HepG2 (cell line): ENCODE measurements around the gene DNMT1. TPM values are rescaled to one million over a fixed set of nuclear protein-coding genes. Genes with fewer than 3 reads are reported as not detected.

ENCODE experiments used
- AHDC1 ChIP-seq: sonication (generic); formaldehyde crosslinking; IDR thresholded peaks from 2 replicates; pipeline ENCODE4 v1.5.1; 2020; ENCODE audit warnings: mild to moderate bottlenecking, missing genetic modification reagents, borderline replicate concordance
- HOMEZ ChIP-seq: IDR thresholded peaks from 2 replicates; pipeline ENCODE4 v1.6.1; 2016; ENCODE audit warnings: low read depth
- NFE2 ChIP-seq: sonication (generic); formaldehyde crosslinking; IDR thresholded peaks from 2 replicates; pipeline ENCODE4 v1.4.0; 2020; ENCODE audit warnings: missing genetic modification reagents
- PAXIP1 ChIP-seq: sonication (generic); formaldehyde crosslinking; conservative IDR thresholded peaks from 2 replicates; pipeline ENCODE4 v1.4.0; 2020; ENCODE audit warnings: mild to moderate bottlenecking, missing genetic modification reagents, moderate library complexity
- polyA plus RNA-seq, 8 experiments: library from polyadenylated mRNA; depleted of rRNA in 3 of 8; stranded (reverse) in 7 of 8; unstranded in 1 of 8; fragments of >200 nt; fragmentation: Illumina TruSeq in 4 of 8; extraction: Trizol in 4 of 8; gene quantifications; 2 replicates each; pipeline versions ENCODE4 v1.2.1 to v1.2.3, GENCODE V29; 2011 to 2016; ENCODE audit warnings: low read depth in 4 of 8, missing spikeins in 1 of 8, mixed read lengths in 1 of 8; ENCODE audit not compliant: insufficient read depth in 1 of 8
- total RNA-seq, 5 experiments: library from RNA; depleted of rRNA; stranded (reverse); fragments of >200 nt; fragmentation: Illumina TruSeq; extraction: Trizol; gene quantifications; 2 replicates each; pipeline ENCODE4 v1.2.3, GENCODE V29; 2016; ENCODE audit warnings: low read depth in 1 of 5
- TF ChIP-seq, protein P1 (sequence below), 2 experiments: sonication (generic) in 1 of 2; formaldehyde crosslinking in 1 of 2; IDR thresholded peaks; 2 replicates each; pipeline versions ENCODE4 v1.6.1 to v1.9.0; 2014 to 2022; ENCODE audit warnings: antibody characterized with exemption in 1 of 2, borderline replicate concordance in 1 of 2, inconsistent platforms in 1 of 2, low read depth in 1 of 2, missing genetic modification reagents in 1 of 2
- TF ChIP-seq, protein P2 (sequence below): sonication (generic); formaldehyde crosslinking; IDR thresholded peaks from 2 replicates; pipeline ENCODE4 v1.8.0; 2022; ENCODE audit warnings: mild to moderate bottlenecking, missing genetic modification reagents; ENCODE audit not compliant: insufficient replicate concordance

DNMT1 gene
- total and polyA plus RNA-seq, 2 of the 13 experiments (the other 11 are each of a cell fraction or from before 2014, with no cell fraction given): 31.2 to 91.1 TPM

GRCh38 chr19:10115392-10116084 lies 79.2 kb downstream of the DNMT1 start (continued):
- TF ChIP-seq, protein P1, sequence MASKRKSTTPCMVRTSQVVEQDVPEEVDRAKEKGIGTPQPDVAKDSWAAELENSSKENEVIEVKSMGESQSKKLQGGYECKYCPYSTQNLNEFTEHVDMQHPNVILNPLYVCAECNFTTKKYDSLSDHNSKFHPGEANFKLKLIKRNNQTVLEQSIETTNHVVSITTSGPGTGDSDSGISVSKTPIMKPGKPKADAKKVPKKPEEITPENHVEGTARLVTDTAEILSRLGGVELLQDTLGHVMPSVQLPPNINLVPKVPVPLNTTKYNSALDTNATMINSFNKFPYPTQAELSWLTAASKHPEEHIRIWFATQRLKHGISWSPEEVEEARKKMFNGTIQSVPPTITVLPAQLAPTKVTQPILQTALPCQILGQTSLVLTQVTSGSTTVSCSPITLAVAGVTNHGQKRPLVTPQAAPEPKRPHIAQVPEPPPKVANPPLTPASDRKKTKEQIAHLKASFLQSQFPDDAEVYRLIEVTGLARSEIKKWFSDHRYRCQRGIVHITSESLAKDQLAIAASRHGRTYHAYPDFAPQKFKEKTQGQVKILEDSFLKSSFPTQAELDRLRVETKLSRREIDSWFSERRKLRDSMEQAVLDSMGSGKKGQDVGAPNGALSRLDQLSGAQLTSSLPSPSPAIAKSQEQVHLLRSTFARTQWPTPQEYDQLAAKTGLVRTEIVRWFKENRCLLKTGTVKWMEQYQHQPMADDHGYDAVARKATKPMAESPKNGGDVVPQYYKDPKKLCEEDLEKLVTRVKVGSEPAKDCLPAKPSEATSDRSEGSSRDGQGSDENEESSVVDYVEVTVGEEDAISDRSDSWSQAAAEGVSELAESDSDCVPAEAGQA (IDR thresholded peaks at IDR 0.05; ENCODE audit: low read depth): no peak
- TF ChIP-seq, protein P1 (CRISPR knock-in tag; IDR thresholded peaks at IDR 0.05; ENCODE audit: borderline replicate concordance): no peak
- no peak for TF ChIP-seq HOMEZ (CRISPR knock-in tag)
- TF ChIP-seq NFE2: no peak
- no peak for TF ChIP-seq AHDC1 (CRISPR knock-in tag)
- no peak for TF ChIP-seq PAXIP1 (CRISPR knock-in tag)
- TF ChIP-seq, protein P2, sequence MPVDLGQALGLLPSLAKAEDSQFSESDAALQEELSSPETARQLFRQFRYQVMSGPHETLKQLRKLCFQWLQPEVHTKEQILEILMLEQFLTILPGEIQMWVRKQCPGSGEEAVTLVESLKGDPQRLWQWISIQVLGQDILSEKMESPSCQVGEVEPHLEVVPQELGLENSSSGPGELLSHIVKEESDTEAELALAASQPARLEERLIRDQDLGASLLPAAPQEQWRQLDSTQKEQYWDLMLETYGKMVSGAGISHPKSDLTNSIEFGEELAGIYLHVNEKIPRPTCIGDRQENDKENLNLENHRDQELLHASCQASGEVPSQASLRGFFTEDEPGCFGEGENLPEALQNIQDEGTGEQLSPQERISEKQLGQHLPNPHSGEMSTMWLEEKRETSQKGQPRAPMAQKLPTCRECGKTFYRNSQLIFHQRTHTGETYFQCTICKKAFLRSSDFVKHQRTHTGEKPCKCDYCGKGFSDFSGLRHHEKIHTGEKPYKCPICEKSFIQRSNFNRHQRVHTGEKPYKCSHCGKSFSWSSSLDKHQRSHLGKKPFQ (CRISPR knock-in tag): no peak
